MCF 10A (cell line): ENCODE data around the gene ACTN1. TPM values are rescaled to one million over a fixed set of nuclear protein-coding genes. Genes with fewer than 3 reads are reported as not detected.
A peak's percentile ranks its signal among the peaks of the same experiment; 100 is the strongest.

Source experiments
- BruUV-seq: library from RNA; stranded (reverse); fragments of 400-500 nt; replicated peaks from 2 replicates; lab custom pipeline; 2021; lab: Mats Ljungman, UMichigan
- CTCF ChIA-PET: fragments of 300-600 bp; sonication (Branson Sonifier 250); formaldehyde crosslinking; extraction: SDS; loops from one replicate; lab custom pipeline; 2021; ENCODE audit warnings: antibody characterized with exemption, inconsistent platforms; lab: Yijun Ruan, JAX
- POLR2A ChIA-PET: fragments of 300-600, 350-650 bp; sonication (Branson Sonifier 250); formaldehyde crosslinking; extraction: SDS; loops from one replicate; lab custom pipeline; 2020; ENCODE audit warnings: antibody characterized with exemption, inconsistent platforms; lab: Yijun Ruan, JAX
- DNase-seq: peaks from one replicate; pipeline ENCODE4 v3.0.0-alpha.2; 2018; ENCODE audit not compliant: unreplicated experiment
- H3K27ac Mint-ChIP-seq: one replicate; pipeline ENCODE4 v1.8.0; 2022; ENCODE audit warnings: mild to moderate bottlenecking, low read depth, mixed read lengths; ENCODE audit not compliant: unreplicated experiment
- H3K27me3 Mint-ChIP-seq: one replicate; pipeline ENCODE4 v1.8.0; 2022; ENCODE audit warnings: mixed read lengths; ENCODE audit not compliant: insufficient read depth, unreplicated experiment
- H3K36me3 Mint-ChIP-seq: one replicate; pipeline ENCODE4 v1.8.0; 2022; ENCODE audit warnings: mild to moderate bottlenecking, moderate library complexity, mixed read lengths; ENCODE audit not compliant: insufficient read depth, unreplicated experiment
- H3K4me1 Mint-ChIP-seq: one replicate; pipeline ENCODE4 v1.8.0; 2022; ENCODE audit warnings: mixed read lengths; ENCODE audit not compliant: insufficient read depth, unreplicated experiment
- H3K4me3 Mint-ChIP-seq: one replicate; pipeline ENCODE4 v1.8.0; 2022; ENCODE audit warnings: mild to moderate bottlenecking, moderate library complexity, mixed read lengths; ENCODE audit not compliant: unreplicated experiment
- H3K9me3 Mint-ChIP-seq: one replicate; pipeline ENCODE4 v1.8.0; 2022; ENCODE audit warnings: mixed read lengths; ENCODE audit not compliant: unreplicated experiment
- CTCF ChIP-seq: fragments of 200-600 bp; IDR thresholded peaks from one replicate; pipeline ENCODE4 v1.8.0; 2022; ENCODE audit warnings: antibody characterized with exemption, mild to moderate bottlenecking; ENCODE audit not compliant: unreplicated experiment
- intact Hi-C: fragments of 100-400 bp; cut with micrococcal nuclease; formaldehyde crosslinking; loops from 2 replicates; pipeline ENCODE4 v1.14.1; 2022
- total RNA-seq: library from RNA; stranded (reverse); gene quantifications from 2 replicates; pipeline ENCODE4 v1.2.3, GENCODE V29; 2022

ACTN1 gene
- total RNA-seq, 1 experiment from 2014 or later: 312 TPM

GRCh38 chr14:68998062-68998461, 19.0 kb upstream of the ACTN1 start:
- no peaks in the 10 kb centered on the region for H3K9me3 Mint-ChIP-seq
- ChIA-PET CTCF (no interaction called here), POLR2A (no interaction called here)
- intact Hi-C loops: no loop called here
- DNase-seq: no peak
- no peak for TF ChIP-seq CTCF
- no peak overlapping the region for H3K27ac Mint-ChIP-seq
- BruUV-seq: no TSS peak
- no peaks in the 10 kb centered on the region for H3K36me3 Mint-ChIP-seq
- no peak overlapping the region for H3K4me3 Mint-ChIP-seq
- H3K4me1 Mint-ChIP-seq: no peaks in the 10 kb centered on the region
- H3K27me3 Mint-ChIP-seq: no peaks in the 10 kb centered on the region

- Mint-ChIP-seq H3K4me1 (no peaks in the 10 kb centered on the region), H3K9me3 (no peaks in the 10 kb centered on the region), H3K4me3 (no peak overlapping the region), H3K36me3 (no peaks in the 10 kb centered on the region), H3K27ac (no peak overlapping the region), H3K27me3 (no peaks in the 10 kb centered on the region)
- no peak for TF ChIP-seq CTCF
- CTCF ChIA-PET: no interaction called here
- no peak for DNase-seq
- no TSS peak for BruUV-seq
- POLR2A ChIA-PET: no interaction called here
- intact Hi-C loops: no loop called here
Measured at GRCh38 chr14:68995731-68996130, 16.6 kb upstream of the ACTN1 start.

- no peak for TF ChIP-seq CTCF
- DNase-seq: no peak
- Mint-ChIP-seq H3K27ac (no peak overlapping the region), H3K9me3 (no peaks in the 10 kb centered on the region), H3K4me1 (no peaks in the 10 kb centered on the region), H3K36me3 (peaks cover 3% of the 10 kb centered on the region), H3K4me3 (no peak overlapping the region), H3K27me3 (no peaks in the 10 kb centered on the region)
- ChIA-PET CTCF (interaction anchor here (1.1 to 1.2 kb wide), 2 partner anchors 9 to 113 kb away, joined by 3 to 4 read pairs; no protein-coding TSS in a partner anchor), POLR2A (interaction anchor here (0.6 kb wide), 1 partner anchor 87 kb away, joined by 3 read pairs; no protein-coding TSS in a partner anchor)
- intact Hi-C loops: no loop called here
- BruUV-seq: no TSS peak
Measured at GRCh38 chr14:68994056-68994455, 15.0 kb upstream of the ACTN1 start.

- no TSS peak for BruUV-seq
- no peaks in the 10 kb centered on the region for H3K27me3 Mint-ChIP-seq
- H3K4me1 Mint-ChIP-seq: peaks cover 20% of the 10 kb centered on the region
- H3K36me3 Mint-ChIP-seq: peaks cover 13% of the 10 kb centered on the region
- peak overlapping the region; percentile 63 for H3K27ac Mint-ChIP-seq
- ChIA-PET POLR2A (interaction anchor here (0.6 to 2.7 kb wide), 3 partner anchors 10 to 401 kb away, joined by 3 to 9 read pairs (median 3); no protein-coding TSS in a partner anchor), CTCF (interaction anchor here (1.1 to 2.5 kb wide), 3 partner anchors 10 to 114 kb away, joined by 3 to 9 read pairs (median 6); no protein-coding TSS in a partner anchor)
- no peak overlapping the region for H3K4me3 Mint-ChIP-seq
- no peaks in the 10 kb centered on the region for H3K9me3 Mint-ChIP-seq
- DNase-seq: peak; percentile 33
- no peak for TF ChIP-seq CTCF
- intact Hi-C loops: no loop called here
Measured at GRCh38 chr14:68987653-68988036, 8.5 kb upstream of the ACTN1 start.
